ENCODE measurements around the gene POMC. TPM values are rescaled to one million over a fixed set of nuclear protein-coding genes. Genes with fewer than 3 reads are reported as not detected.
"Not testable (repeated sequence)": the region's sequence is repeated elsewhere in the genome, so short reads cannot be mapped to it uniquely, and the experiment has no call there.

Gene POMC
- total RNA-seq, 1 donor from 2014 or later = 5.3 TPM

- intact Hi-C loops (cut with micrococcal nuclease) = no loop called here
- DNase-seq = no peak
- no peak for ATAC-seq
Measured at GRCh38 chr2:25184254-25184653, 15.9 kb upstream of the POMC start.

GRCh38 chr2:25178976-25179375, 10.6 kb upstream of the POMC start:
- ATAC-seq (no peak), DNase-seq (no peak)
- intact Hi-C loops (cut with micrococcal nuclease) = no loop called here

GRCh38 chr2:25177211-25177611, 8.8 kb upstream of the POMC start:
- DNase-seq (no peak), ATAC-seq (no peak)
- intact Hi-C loops (cut with micrococcal nuclease) = no loop called here

- DNase-seq (no peak), ATAC-seq (no peak)
- intact Hi-C loops (cut with micrococcal nuclease) = no loop called here
Measured at GRCh38 chr2:25176541-25177181, 8.3 kb upstream of the POMC start.

- ATAC-seq = no peak
Measured at GRCh38 chr2:25176138-25176537, 7.8 kb upstream of the POMC start.

GRCh38 chr2:25174192-25174861, 5.9 kb upstream of the POMC start:
- intact Hi-C loops (cut with micrococcal nuclease) = no loop called here

More at GRCh38 chr2:25176138-25176537, 7.8 kb upstream of the POMC start:
- DNase-seq = no peak
- intact Hi-C loops (cut with micrococcal nuclease) = no loop called here

GRCh38 chr2:25173719-25174118, 5.3 kb upstream of the POMC start:
- ATAC-seq = no peak
- intact Hi-C loops (cut with micrococcal nuclease) = no loop called here
- no peak for DNase-seq

More at GRCh38 chr2:25174192-25174861, 5.9 kb upstream of the POMC start:
- DNase-seq = no peak
- no peak for ATAC-seq

GRCh38 chr2:25170888-25171287, 2.5 kb upstream of the POMC start:
- intact Hi-C loops (cut with micrococcal nuclease) = no loop called here
- ATAC-seq (no peak), DNase-seq (no peak)

- intact Hi-C loops (cut with micrococcal nuclease) = no loop called here
- ATAC-seq = no peak
- no peak for DNase-seq
Measured at GRCh38 chr2:25169073-25169470, 692 bp upstream of the POMC start.

- DNase-seq (peak; percentile 48), ATAC-seq (peak; percentile 58)
- intact Hi-C loops (cut with micrococcal nuclease) = no loop called here
Measured at GRCh38 chr2:25165992-25166875, 2.1 kb downstream of the POMC start.

- no peak for ATAC-seq
- no peak for DNase-seq
- intact Hi-C loops (cut with micrococcal nuclease) = no loop called here
Measured at GRCh38 chr2:25164561-25164960, 3.8 kb downstream of the POMC start.

GRCh38 chr2:25162061-25162460, 6.3 kb downstream of the POMC start:
- ATAC-seq; intact Hi-C loops (cut with micrococcal nuclease); DNase-seq: not testable (repeated sequence)

GRCh38 chr2:25161055-25161781, 7.2 kb downstream of the POMC start:
- peak; percentile 84 for DNase-seq
- intact Hi-C loops (cut with micrococcal nuclease) = no loop called here
- ATAC-seq = peak; percentile 82

GRCh38 chr2:25160376-25160775, 8.0 kb downstream of the POMC start:
- DNase-seq (no peak), ATAC-seq (no peak)
- intact Hi-C loops (cut with micrococcal nuclease) = no loop called here

GRCh38 chr2:25159949-25160348, 8.4 kb downstream of the POMC start:
- ATAC-seq (no peak), DNase-seq (no peak)
- intact Hi-C loops (cut with micrococcal nuclease) = no loop called here

- DNase-seq (no peak), ATAC-seq (no peak)
- intact Hi-C loops (cut with micrococcal nuclease) = no loop called here
Measured at GRCh38 chr2:25158096-25158852, 10.1 kb downstream of the POMC start.

- no peak for DNase-seq
Measured at GRCh38 chr2:25155401-25155800, 13.0 kb downstream of the POMC start.

GRCh38 chr2:25151718-25152117, 16.7 kb downstream of the POMC start:
- intact Hi-C loops (cut with micrococcal nuclease) = no loop called here
- peak; percentile 19 for DNase-seq
- no peak for ATAC-seq

More at GRCh38 chr2:25155401-25155800, 13.0 kb downstream of the POMC start:
- ATAC-seq = no peak
- intact Hi-C loops (cut with micrococcal nuclease) = no loop called here

GRCh38 chr2:25150993-25151392, 17.4 kb downstream of the POMC start:
- intact Hi-C loops (cut with micrococcal nuclease); ATAC-seq; DNase-seq: not testable (repeated sequence)

Data from left ventricle myocardium superior (tissue), 1 donor.